ENCODE measurements around the gene CHI3L1. TPM values are rescaled to one million over a fixed set of nuclear protein-coding genes. Genes with fewer than 3 reads are reported as not detected.

CHI3L1 gene
- total RNA-seq, 1 experiment from 2014 or later = 0.17 TPM

- DNase-seq (ENCODE audit: low read depth) = peak; percentile 72
Observed at GRCh38 chr1:203152158-203153034, 34.1 kb downstream of the CHI3L1 start.

GRCh38 chr1:203151362-203152157 lies 34.9 kb downstream of the CHI3L1 start:
- no peak for DNase-seq (ENCODE audit: low read depth)

GRCh38 chr1:203150511-203151297 lies 35.8 kb downstream of the CHI3L1 start:
- DNase-seq (ENCODE audit: low read depth) = no peak

- DNase-seq (ENCODE audit: low read depth) = no peak
Observed at GRCh38 chr1:203149188-203149840, 37.2 kb downstream of the CHI3L1 start.

GRCh38 chr1:203148579-203148978 lies 37.9 kb downstream of the CHI3L1 start:
- no peak for DNase-seq (ENCODE audit: low read depth)

GRCh38 chr1:203148127-203148526 lies 38.4 kb downstream of the CHI3L1 start:
- no peak for DNase-seq (ENCODE audit: low read depth)

- no peak for DNase-seq (ENCODE audit: low read depth)
Observed at GRCh38 chr1:203147376-203147775, 39.1 kb downstream of the CHI3L1 start.

GRCh38 chr1:203146537-203146936 lies 40.0 kb downstream of the CHI3L1 start:
- DNase-seq (ENCODE audit: low read depth) = no peak

GRCh38 chr1:203146042-203146369 lies 40.5 kb downstream of the CHI3L1 start:
- no peak for DNase-seq (ENCODE audit: low read depth)

- DNase-seq (ENCODE audit: low read depth) = no peak
Observed at GRCh38 chr1:203145321-203146041, 41.0 kb downstream of the CHI3L1 start.

- DNase-seq (ENCODE audit: low read depth) = no peak
Observed at GRCh38 chr1:203144661-203145060, 41.8 kb downstream of the CHI3L1 start.

GRCh38 chr1:203143641-203144040 lies 42.9 kb downstream of the CHI3L1 start:
- DNase-seq (ENCODE audit: low read depth) = no peak

- no peak for DNase-seq (ENCODE audit: low read depth)
Observed at GRCh38 chr1:203142684-203143408, 43.7 kb downstream of the CHI3L1 start.

- DNase-seq (ENCODE audit: low read depth) = no peak
Observed at GRCh38 chr1:203142124-203142523, 44.4 kb downstream of the CHI3L1 start.

- DNase-seq (ENCODE audit: low read depth) = no peak
Observed at GRCh38 chr1:203140743-203141520, 45.6 kb downstream of the CHI3L1 start.

GRCh38 chr1:203139976-203140475 lies 46.5 kb downstream of the CHI3L1 start:
- no peak for DNase-seq (ENCODE audit: low read depth)

- no peak for DNase-seq (ENCODE audit: low read depth)
Observed at GRCh38 chr1:203138066-203138465, 48.4 kb downstream of the CHI3L1 start.

- DNase-seq (ENCODE audit: low read depth) = no peak
Observed at GRCh38 chr1:203137324-203137723, 49.2 kb downstream of the CHI3L1 start.

- DNase-seq (ENCODE audit: low read depth) = no peak
Observed at GRCh38 chr1:203136409-203137042, 50.0 kb downstream of the CHI3L1 start.
